Astrocyte (in vitro differentiated cells and primary cell): Measurements from ENCODE around the gene MPC1. TPM values are rescaled to one million over a fixed set of nuclear protein-coding genes. Genes with fewer than 3 reads are reported as not detected.

Source experiments
- DNase-seq: peaks from one replicate; pipeline ENCODE4 v3.0.0-alpha.2; 2010; ENCODE audit warnings: low read depth
- FAIRE-seq: peaks from 2 replicates; lab custom pipeline; 2011; peaks lifted over from hg19 to GRCh38; lab: Jason Lieb, UNC
- H2AFZ ChIP-seq: 2 replicates; pipeline ENCODE4 v1.6.0; 2012; ENCODE audit warnings: low read depth, low read length, inconsistent platforms
- H3K27ac ChIP-seq: 2 replicates; pipeline ENCODE4 v1.5.1; 2011; ENCODE audit warnings: low read depth, low read length, inconsistent platforms
- H3K27me3 ChIP-seq: 2 replicates; pipeline ENCODE4 v1.6.0; 2011; ENCODE audit warnings: low read length, inconsistent platforms; ENCODE audit not compliant: insufficient read depth
- H3K36me3 ChIP-seq: 2 replicates; pipeline ENCODE4 v1.5.1; 2011; ENCODE audit warnings: low read length, inconsistent platforms; ENCODE audit not compliant: insufficient read depth
- H3K4me1 ChIP-seq: 2 replicates; pipeline ENCODE4 v1.5.1; 2011; ENCODE audit warnings: low read length, inconsistent platforms; ENCODE audit not compliant: insufficient read depth
- H3K4me2 ChIP-seq: 2 replicates; pipeline ENCODE4 v1.6.0; 2012; ENCODE audit warnings: low read length, inconsistent platforms
- H3K4me3 ChIP-seq: 2 replicates; pipeline ENCODE4 v1.5.1; 2011; ENCODE audit warnings: low read depth, mild to moderate bottlenecking, low read length, inconsistent platforms; ENCODE audit not compliant: insufficient read depth
- H3K79me2 ChIP-seq: 2 replicates; pipeline ENCODE4 v1.6.0; 2012; ENCODE audit warnings: mild to moderate bottlenecking, low read length, inconsistent platforms; ENCODE audit not compliant: insufficient read depth
- H3K9ac ChIP-seq: 2 replicates; pipeline ENCODE4 v1.6.0; 2012; ENCODE audit warnings: mild to moderate bottlenecking, low read length, inconsistent platforms
- H3K9me3 ChIP-seq: 2 replicates; pipeline ENCODE4 v1.5.1; 2012; ENCODE audit warnings: low read depth, mild to moderate bottlenecking, low read length, inconsistent platforms; ENCODE audit not compliant: insufficient read depth
- H4K20me1 ChIP-seq: 2 replicates; pipeline ENCODE4 v1.6.0; 2012; ENCODE audit warnings: low read length, inconsistent platforms; ENCODE audit not compliant: insufficient read depth
- H3K27ac Mint-ChIP-seq: one replicate; pipeline ENCODE4 v1.8.0; 2021; ENCODE audit warnings: mild to moderate bottlenecking, mixed read lengths; ENCODE audit not compliant: unreplicated experiment
- H3K27me3 Mint-ChIP-seq: one replicate; pipeline ENCODE4 v1.8.0; 2021; ENCODE audit warnings: low read depth, mixed read lengths; ENCODE audit not compliant: unreplicated experiment
- H3K36me3 Mint-ChIP-seq: one replicate; pipeline ENCODE4 v1.8.0; 2021; ENCODE audit warnings: low read depth, mixed read lengths; ENCODE audit not compliant: unreplicated experiment
- H3K4me1 Mint-ChIP-seq: one replicate; pipeline ENCODE4 v1.8.0; 2021; ENCODE audit warnings: low read depth, mixed read lengths; ENCODE audit not compliant: unreplicated experiment
- H3K4me3 Mint-ChIP-seq: one replicate; pipeline ENCODE4 v1.8.0; 2021; ENCODE audit warnings: mild to moderate bottlenecking, moderate library complexity, mixed read lengths; ENCODE audit not compliant: unreplicated experiment
- H3K9me3 Mint-ChIP-seq: one replicate; pipeline ENCODE4 v1.8.0; 2021; ENCODE audit warnings: mild to moderate bottlenecking, mixed read lengths; ENCODE audit not compliant: unreplicated experiment
- CTCF ChIP-seq: IDR thresholded peaks from 2 replicates; pipeline ENCODE4 v1.5.1; 2011; ENCODE audit warnings: low read depth, mild to moderate bottlenecking, inconsistent platforms, low read length, moderate library complexity; ENCODE audit not compliant: insufficient read depth
- EZH2 ChIP-seq: IDR thresholded peaks from 2 replicates; pipeline ENCODE4 v1.6.1; 2012; ENCODE audit warnings: mild to moderate bottlenecking, low read length, inconsistent platforms; ENCODE audit not compliant: insufficient read depth
- total RNA-seq: library from RNA; stranded (reverse); gene quantifications from 2 replicates; pipeline ENCODE4 v1.2.1, GENCODE V29; 2021

MPC1 gene
- total RNA-seq, 1 donor from 2014 or later, result 47.4 TPM

- Mint-ChIP-seq H3K4me1 (no peaks in the 10 kb centered on the region), H3K27me3 (no peaks in the 10 kb centered on the region), H3K9me3 (peaks cover 2% of the 10 kb centered on the region), H3K27ac (no peak overlapping the region), H3K36me3 (peaks cover 27% of the 10 kb centered on the region), H3K4me3 (no peak overlapping the region)
- Histone ChIP-seq H3K9ac (no peak overlapping the region), H2AFZ (no peak overlapping the region), H3K79me2 (no peaks in the 10 kb centered on the region), H3K36me3 (no peaks in the 10 kb centered on the region), H3K27me3 (no peaks in the 10 kb centered on the region), H3K4me2 (no peak overlapping the region), H4K20me1 (peaks cover 12% of the 10 kb centered on the region), H3K9me3 (peaks cover 5% of the 10 kb centered on the region), H3K4me1 (no peaks in the 10 kb centered on the region), H3K4me3 (no peak overlapping the region), H3K27ac (no peak overlapping the region)
- TF ChIP-seq EZH2 (no peak), CTCF (no peak)
- FAIRE-seq (no peak), DNase-seq (no peak)
These were observed 30.2 kb upstream of the MPC1 start for GRCh38 chr6:166412911-166413384.

GRCh38 chr6:166412156-166412910 lies 29.6 kb upstream of the MPC1 start:
- H3K4me1 ChIP-seq, result no peaks in the 10 kb centered on the region
- Mint-ChIP-seq H3K27me3 (no peaks in the 10 kb centered on the region), H3K9me3 (peaks cover 2% of the 10 kb centered on the region), H3K4me1 (no peaks in the 10 kb centered on the region), H3K4me3 (no peak overlapping the region), H3K36me3 (peaks cover 24% of the 10 kb centered on the region), H3K27ac (no peak overlapping the region)
- no peaks in the 10 kb centered on the region for H3K27me3 ChIP-seq
- H3K36me3 ChIP-seq, result no peaks in the 10 kb centered on the region
- no peaks in the 10 kb centered on the region for H3K79me2 ChIP-seq
- H3K27ac ChIP-seq, result no peak overlapping the region
- no peak overlapping the region for H3K4me2 ChIP-seq
- DNase-seq (no peak), FAIRE-seq (no peak)
- H4K20me1 ChIP-seq, result peaks cover 12% of the 10 kb centered on the region
- H3K9ac ChIP-seq, result no peak overlapping the region
- no peak overlapping the region for H2AFZ ChIP-seq
- H3K9me3 ChIP-seq, result peaks cover 5% of the 10 kb centered on the region
- H3K4me3 ChIP-seq, result no peak overlapping the region
- TF ChIP-seq CTCF (no peak), EZH2 (no peak)

DNA sequence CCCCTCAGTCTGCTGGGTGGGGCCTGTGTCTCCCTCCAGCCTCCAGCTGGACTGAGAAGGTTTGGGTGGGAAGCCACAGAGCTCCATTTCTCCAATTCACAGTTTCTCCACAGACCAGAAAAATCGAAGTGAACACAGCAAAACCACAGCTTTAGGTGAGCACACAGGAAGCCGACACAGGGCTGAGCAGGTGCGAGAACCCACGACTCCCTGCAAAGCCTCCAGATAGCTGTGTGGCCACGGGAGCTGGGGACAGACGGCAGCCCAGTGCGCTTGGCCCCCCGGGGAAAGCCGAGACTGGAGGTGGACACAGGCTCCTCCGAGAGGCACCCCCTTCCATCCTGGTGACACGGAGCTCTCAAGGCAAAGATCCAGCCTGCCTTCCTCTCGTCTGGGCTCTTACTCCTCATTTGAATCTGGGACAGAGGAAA lies 29.0 kb upstream of the MPC1 start:
- Histone ChIP-seq H4K20me1 (peaks cover 11% of the 10 kb centered on the region), H3K4me1 (no peaks in the 10 kb centered on the region), H3K4me2 (no peak overlapping the region), H3K79me2 (no peaks in the 10 kb centered on the region), H3K9me3 (peaks cover 5% of the 10 kb centered on the region), H3K4me3 (no peak overlapping the region), H3K36me3 (no peaks in the 10 kb centered on the region), H3K9ac (no peak overlapping the region), H3K27me3 (no peaks in the 10 kb centered on the region), H2AFZ (no peak overlapping the region), H3K27ac (no peak overlapping the region)
- FAIRE-seq (no peak), DNase-seq (no peak)
- Mint-ChIP-seq H3K4me3 (no peak overlapping the region), H3K4me1 (no peaks in the 10 kb centered on the region), H3K9me3 (peaks cover 1% of the 10 kb centered on the region), H3K36me3 (peaks cover 19% of the 10 kb centered on the region), H3K27me3 (no peaks in the 10 kb centered on the region), H3K27ac (no peak overlapping the region)
- TF ChIP-seq EZH2, result no peak
- TF ChIP-seq CTCF, result no peak
